K562 (cell line): ENCODE results near the gene BCAS2. TPM values are rescaled to one million over a fixed set of nuclear protein-coding genes. Genes with fewer than 3 reads are reported as not detected.

Experiments used
- CREBBP ChIP-seq: IDR thresholded peaks from one replicate; pipeline ENCODE4 v1.6.1; 2012; ENCODE audit warnings: low read depth, mild to moderate bottlenecking, control low read depth, inconsistent platforms, low read length
- E2F3 ChIP-seq: fragments of 250-450 bp; sonication (Bioruptor Pico); IDR thresholded peaks from 2 replicates; pipeline ENCODE4 v1.4.0; 2020; ENCODE audit warnings: mild to moderate bottlenecking
- ETV6 ChIP-seq, 3 experiments: fragments of 150-350 bp in 1 of 3; sonication (generic) in 1 of 3; formaldehyde crosslinking in 1 of 3; IDR thresholded peaks; 2 replicates each; pipeline versions ENCODE4 v1.6.1 to v1.8.0; 2014 to 2022; ENCODE audit warnings: borderline replicate concordance in 2 of 3, low read depth in 2 of 3, antibody characterized with exemption in 1 of 3, low read length in 1 of 3, mild to moderate bottlenecking in 1 of 3, missing genetic modification reagents in 1 of 3
- EZH2 ChIP-seq: IDR thresholded peaks from 2 replicates; pipeline ENCODE4 v1.6.1; 2012; ENCODE audit warnings: low read depth, mild to moderate bottlenecking, inconsistent platforms, low read length, borderline replicate concordance
- RCOR1 ChIP-seq, 2 experiments: IDR thresholded peaks; 2 replicates each; pipeline ENCODE4 v1.6.1; 2012; ENCODE audit warnings: low read depth in 2 of 2, low read length in 2 of 2, borderline replicate concordance in 1 of 2, improper control_type of control experiment in 1 of 2
- ZNF318 ChIP-seq, 2 experiments: fragments of 450-650 bp; IDR thresholded peaks; 2 replicates each; pipeline ENCODE4 v1.6.1; 2016; ENCODE audit warnings: mild to moderate bottlenecking in 2 of 2, borderline replicate concordance in 1 of 2, low read depth in 1 of 2, moderate library complexity in 1 of 2
- polyA plus RNA-seq, 8 experiments: library from polyadenylated mRNA; depleted of rRNA in 4 of 8; stranded (reverse) in 5 of 8; unstranded in 3 of 8; fragments of >200 nt; fragmentation: Nextera tagmentation in 2 of 8; fragmentation: Illumina TruSeq in 1 of 8; extraction: Ambion mirVana in 2 of 8; extraction: Trizol in 1 of 8; gene quantifications; 2 replicates each; pipeline versions ENCODE4 v1.2.1 to v1.2.3, GENCODE V29; 2011 to 2014; ENCODE audit warnings: inconsistent platforms in 1 of 8, missing spikeins in 1 of 8
- total RNA-seq, 7 experiments: library from RNA; depleted of rRNA in 6 of 7; stranded (reverse); fragments of >200 nt in 6 of 7; fragmentation: Illumina TruSeq in 2 of 7; extraction: Trizol in 2 of 7; gene quantifications; 2 replicates each; pipeline versions ENCODE4 v1.2.1 to v1.2.3, GENCODE V29; 2011 to 2021; ENCODE audit warnings: low replicate concordance in 1 of 7
- TF ChIP-seq, protein P1 (sequence below): sonication (generic); formaldehyde crosslinking; IDR thresholded peaks from 2 replicates; pipeline ENCODE4 v1.8.0; 2022; ENCODE audit warnings: mild to moderate bottlenecking, missing genetic modification reagents

Gene BCAS2
- total and polyA plus RNA-seq, 9 of the 15 experiments (the other 6 are each of a cell fraction or from before 2014, with no cell fraction given), result 59.3 to 183 (median 81.1) TPM

DNA sequence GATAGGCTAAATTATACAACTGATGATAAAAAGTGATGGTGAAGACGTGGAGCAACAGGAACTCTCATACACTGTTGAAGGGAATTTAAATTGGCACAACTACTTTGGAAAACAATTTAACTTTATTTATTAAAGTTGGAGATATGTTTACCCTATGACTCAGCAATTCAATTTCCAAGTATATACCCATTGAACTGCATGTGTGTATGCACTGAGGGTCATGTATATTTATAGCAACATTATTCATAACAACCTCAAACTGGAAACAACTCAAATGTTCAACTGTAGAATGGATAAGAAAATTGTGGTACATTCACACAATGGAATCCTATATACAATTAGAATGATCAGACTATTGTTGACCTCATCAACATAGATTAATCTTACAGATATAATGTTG, 16.5 kb upstream of the BCAS2 start (continued):
- TF ChIP-seq EZH2, result no peak
- no peak for TF ChIP-seq ETV6 (IDR thresholded peaks at IDR 0.05; ENCODE audit: borderline replicate concordance in 1 of 2, low read depth in 2 of 2, low read length in 1 of 2)
- no peak for TF ChIP-seq ETV6 (CRISPR knock-in tag; IDR thresholded peaks at IDR 0.05; ENCODE audit: borderline replicate concordance)
- TF ChIP-seq E2F3 (CRISPR knock-in tag), result no peak
- no peak for TF ChIP-seq RCOR1 (IDR thresholded peaks at IDR 0.05; ENCODE audit: borderline replicate concordance in 1 of 2, low read depth in 2 of 2, low read length in 2 of 2)
- TF ChIP-seq ZNF318 (IDR thresholded peaks at IDR 0.05; ENCODE audit: borderline replicate concordance in 1 of 2, low read depth in 1 of 2), result no peak
- no peak for TF ChIP-seq CREBBP
- TF ChIP-seq, protein P1, sequence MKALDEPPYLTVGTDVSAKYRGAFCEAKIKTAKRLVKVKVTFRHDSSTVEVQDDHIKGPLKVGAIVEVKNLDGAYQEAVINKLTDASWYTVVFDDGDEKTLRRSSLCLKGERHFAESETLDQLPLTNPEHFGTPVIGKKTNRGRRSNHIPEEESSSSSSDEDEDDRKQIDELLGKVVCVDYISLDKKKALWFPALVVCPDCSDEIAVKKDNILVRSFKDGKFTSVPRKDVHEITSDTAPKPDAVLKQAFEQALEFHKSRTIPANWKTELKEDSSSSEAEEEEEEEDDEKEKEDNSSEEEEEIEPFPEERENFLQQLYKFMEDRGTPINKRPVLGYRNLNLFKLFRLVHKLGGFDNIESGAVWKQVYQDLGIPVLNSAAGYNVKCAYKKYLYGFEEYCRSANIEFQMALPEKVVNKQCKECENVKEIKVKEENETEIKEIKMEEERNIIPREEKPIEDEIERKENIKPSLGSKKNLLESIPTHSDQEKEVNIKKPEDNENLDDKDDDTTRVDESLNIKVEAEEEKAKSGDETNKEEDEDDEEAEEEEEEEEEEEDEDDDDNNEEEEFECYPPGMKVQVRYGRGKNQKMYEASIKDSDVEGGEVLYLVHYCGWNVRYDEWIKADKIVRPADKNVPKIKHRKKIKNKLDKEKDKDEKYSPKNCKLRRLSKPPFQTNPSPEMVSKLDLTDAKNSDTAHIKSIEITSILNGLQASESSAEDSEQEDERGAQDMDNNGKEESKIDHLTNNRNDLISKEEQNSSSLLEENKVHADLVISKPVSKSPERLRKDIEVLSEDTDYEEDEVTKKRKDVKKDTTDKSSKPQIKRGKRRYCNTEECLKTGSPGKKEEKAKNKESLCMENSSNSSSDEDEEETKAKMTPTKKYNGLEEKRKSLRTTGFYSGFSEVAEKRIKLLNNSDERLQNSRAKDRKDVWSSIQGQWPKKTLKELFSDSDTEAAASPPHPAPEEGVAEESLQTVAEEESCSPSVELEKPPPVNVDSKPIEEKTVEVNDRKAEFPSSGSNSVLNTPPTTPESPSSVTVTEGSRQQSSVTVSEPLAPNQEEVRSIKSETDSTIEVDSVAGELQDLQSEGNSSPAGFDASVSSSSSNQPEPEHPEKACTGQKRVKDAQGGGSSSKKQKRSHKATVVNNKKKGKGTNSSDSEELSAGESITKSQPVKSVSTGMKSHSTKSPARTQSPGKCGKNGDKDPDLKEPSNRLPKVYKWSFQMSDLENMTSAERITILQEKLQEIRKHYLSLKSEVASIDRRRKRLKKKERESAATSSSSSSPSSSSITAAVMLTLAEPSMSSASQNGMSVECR, result no peak
